ENCODE data around the gene INMT. TPM values are rescaled to one million over a fixed set of nuclear protein-coding genes. Genes with fewer than 3 reads are reported as not detected.

INMT gene
- not detected in 2 replicates for total RNA-seq

DNA sequence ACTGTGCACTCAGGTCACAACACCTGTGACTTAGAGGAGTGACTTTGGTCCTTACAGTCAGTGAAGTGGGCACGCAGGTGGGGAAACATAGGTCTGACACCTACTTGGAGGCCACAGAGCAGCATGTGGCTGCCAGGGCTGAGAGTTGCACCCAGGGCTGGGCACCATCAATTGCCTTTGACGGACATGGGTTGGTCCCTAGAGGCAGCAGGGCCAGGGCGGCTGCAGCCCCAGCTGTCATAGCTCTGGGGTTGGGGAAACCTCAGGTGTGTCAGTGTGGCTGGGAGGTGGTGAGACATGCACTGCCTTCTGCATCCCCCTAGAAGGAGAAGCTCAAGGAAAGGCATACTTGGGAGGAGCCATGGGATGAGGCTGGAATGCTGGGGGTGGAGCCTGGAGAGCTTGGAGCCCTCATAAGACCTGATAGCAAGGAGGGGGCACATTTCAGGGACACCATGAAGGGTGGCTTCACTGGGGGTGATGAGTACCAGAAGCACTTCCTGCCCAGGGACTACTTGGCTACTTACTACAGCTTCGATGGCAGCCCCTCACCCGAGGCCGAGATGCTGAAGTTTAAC is at the start of gene INMT:
INMT (plus strand) TSS at position 440 of the 578 bp plus-strand sequence; CDS start at position 456, 16 bp downstream.

DNA sequence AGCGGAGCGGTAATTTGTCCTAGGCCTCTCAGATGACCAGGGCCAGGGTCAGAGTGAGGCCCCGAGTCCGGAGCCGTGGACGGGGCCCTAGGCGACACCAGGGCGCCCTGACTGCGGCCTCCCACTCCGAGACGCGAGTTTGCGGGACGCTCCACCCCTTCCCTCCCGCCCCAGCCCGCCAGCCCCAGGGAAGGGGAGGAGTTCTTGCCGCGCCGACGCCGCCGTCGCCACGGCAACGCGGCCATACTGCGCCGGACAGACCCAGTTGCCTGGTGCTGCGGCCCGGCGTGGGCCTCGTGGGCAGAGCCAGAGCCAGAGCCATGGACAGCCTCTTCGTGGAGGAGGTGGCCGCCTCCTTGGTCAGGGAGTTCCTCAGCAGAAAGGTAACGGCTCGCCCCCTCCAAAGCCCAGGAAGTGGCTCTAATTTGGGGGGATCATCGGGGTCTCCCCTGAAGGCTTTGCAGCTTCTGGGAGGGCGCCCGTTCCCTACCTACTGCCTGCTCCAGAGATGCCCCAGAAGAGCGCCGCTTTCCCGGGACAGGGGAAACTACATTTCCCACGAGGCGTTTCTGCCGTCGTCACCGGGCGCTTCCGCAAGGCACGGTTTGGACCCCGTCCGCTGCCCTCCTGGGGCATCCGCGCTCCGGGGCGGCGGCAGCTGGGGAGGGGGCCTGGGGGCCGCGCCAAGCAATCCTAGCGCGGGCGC is 19.4 kb downstream of the INMT start, which contains the start of gene MINDY4:
MINDY4 (plus strand) TSS at position 244 of the 706 bp plus-strand sequence; CDS start at position 321, 77 bp downstream.

Other genes starting within 250 kb of the INMT start
- 16.5 and 21.4 TPM in 2 replicates for gene GGCT, start 247.3 kb upstream of the INMT start, total RNA-seq
- 138 and 285 TPM in 2 replicates for gene GARS1, start 157.3 kb upstream of the INMT start, total RNA-seq
- not detected in 2 replicates for gene CRHR2, start 69.7 kb upstream of the INMT start, total RNA-seq
- gene MINDY4, start 19.3 kb downstream of the INMT start, total RNA-seq = 4.0 and 4.7 TPM in 2 replicates
- 0.39 and 1.5 TPM in 2 replicates for gene AQP1, start 159.7 kb downstream of the INMT start, total RNA-seq
- 2.0 TPM in 1 of 2 replicates, not detected in the other for gene GHRHR, start 211.8 kb downstream of the INMT start, total RNA-seq

Measured in placental epithelial cell (primary cell).